Forelimb muscle (tissue), 1 donor: ENCODE data around the gene DNAL4. TPM values are rescaled to one million over a fixed set of nuclear protein-coding genes. Genes with fewer than 3 reads are reported as not detected.

Experiments used
- DNase-seq: peaks from one replicate; pipeline ENCODE4 v3.0.0-alpha.2; 2013; ENCODE audit warnings: low read depth
- polyA plus RNA-seq: library from polyadenylated mRNA; unstranded; fragments of 120-200 nt; gene quantifications from one replicate; pipeline ENCODE4 v1.2.1, GENCODE V29; 2013; ENCODE audit not compliant: insufficient read length

The DNAL4 gene
- polyA plus RNA-seq, 1 donor, result 12.5 TPM

- no peak for DNase-seq
Measured at GRCh38 chr22:38740116-38740723, 53.7 kb downstream of the DNAL4 start.

GRCh38 chr22:38739300-38740055 lies 54.5 kb downstream of the DNAL4 start:
- DNase-seq, result no peak

GRCh38 chr22:38738475-38739070 lies 55.4 kb downstream of the DNAL4 start:
- no peak for DNase-seq

GRCh38 chr22:38737302-38738060 lies 56.5 kb downstream of the DNAL4 start:
- no peak for DNase-seq

GRCh38 chr22:38736257-38736570 lies 57.7 kb downstream of the DNAL4 start:
- no peak for DNase-seq

- no peak for DNase-seq
Measured at GRCh38 chr22:38735465-38736256, 58.3 kb downstream of the DNAL4 start.

- DNase-seq, result no peak
Measured at GRCh38 chr22:38735126-38735464, 58.8 kb downstream of the DNAL4 start.

- DNase-seq, result no peak
Measured at GRCh38 chr22:38734421-38735100, 59.4 kb downstream of the DNAL4 start.

- DNase-seq, result no peak
Measured at GRCh38 chr22:38733724-38734381, 60.1 kb downstream of the DNAL4 start.

GRCh38 chr22:38733329-38733723 lies 60.6 kb downstream of the DNAL4 start:
- DNase-seq, result no peak

- no peak for DNase-seq
Measured at GRCh38 chr22:38732251-38732815, 61.6 kb downstream of the DNAL4 start.

- DNase-seq, result no peak
Measured at GRCh38 chr22:38731703-38732161, 62.2 kb downstream of the DNAL4 start.

GRCh38 chr22:38730411-38730871 lies 63.5 kb downstream of the DNAL4 start:
- DNase-seq, result no peak

GRCh38 chr22:38729946-38730345 lies 64.0 kb downstream of the DNAL4 start:
- DNase-seq, result no peak

- DNase-seq, result no peak
Measured at GRCh38 chr22:38728871-38729796, 64.8 kb downstream of the DNAL4 start.
